Upper lobe of right lung (tissue), 1 donor: ENCODE measurements around the gene NEK1. TPM values are rescaled to one million over a fixed set of nuclear protein-coding genes. Genes with fewer than 3 reads are reported as not detected.
"Not testable (repeated sequence)": the region's sequence is repeated elsewhere in the genome, so short reads cannot be mapped to it uniquely, and the experiment has no call there.

Source experiments
- ATAC-seq: fragments of 200-7000 bp; cut with Tn5 transposase; one replicate; pipeline ENCODE4 v1.9.1; 2020; ENCODE audit warnings: mild to moderate bottlenecking, moderate library complexity
- DNase-seq: peaks from one replicate; pipeline ENCODE4 v3.0.0-alpha.2; 2020
- H3K27ac ChIP-seq: fragments of 200-600 bp; one replicate; pipeline ENCODE4 v1.8.0; 2022
- H3K27me3 ChIP-seq: fragments of 200-600 bp; one replicate; pipeline ENCODE4 v1.8.0; 2022; ENCODE audit warnings: mild to moderate bottlenecking
- H3K36me3 ChIP-seq: fragments of 200-600 bp; one replicate; pipeline ENCODE4 v1.8.0; 2022
- H3K4me1 ChIP-seq: fragments of 200-600 bp; one replicate; pipeline ENCODE4 v1.8.0; 2022
- H3K4me3 ChIP-seq: fragments of 200-600 bp; one replicate; pipeline ENCODE4 v1.8.0; 2022; ENCODE audit warnings: mild to moderate bottlenecking
- H3K9me3 ChIP-seq: fragments of 200-600 bp; one replicate; pipeline ENCODE4 v1.8.0; 2022
- intact Hi-C: fragments of 100-400 bp; cut with DNase I; formaldehyde crosslinking; loops from one replicate; pipeline ENCODE4 v1.11.0; 2022
- total RNA-seq: library from RNA; stranded (reverse); fragmentation: NEBNext Ultra II Directional; extraction: Animal tissue kit (Norgen Biotek cat#: 25700); gene quantifications from one replicate; pipeline ENCODE4 v1.2.1, GENCODE V29; 2021
- TF ChIP-seq, protein P1 (sequence below): fragments of 200-600 bp; IDR thresholded peaks from one replicate; pipeline ENCODE4 v1.8.0; 2022; ENCODE audit warnings: antibody characterized with exemption
- donor health status: DM: no; HTN: yes; CAD: no; lungs with severe emphysema.

NEK1 gene
- total RNA-seq, 1 donor from 2014 or later: 13.5 TPM

DNA sequence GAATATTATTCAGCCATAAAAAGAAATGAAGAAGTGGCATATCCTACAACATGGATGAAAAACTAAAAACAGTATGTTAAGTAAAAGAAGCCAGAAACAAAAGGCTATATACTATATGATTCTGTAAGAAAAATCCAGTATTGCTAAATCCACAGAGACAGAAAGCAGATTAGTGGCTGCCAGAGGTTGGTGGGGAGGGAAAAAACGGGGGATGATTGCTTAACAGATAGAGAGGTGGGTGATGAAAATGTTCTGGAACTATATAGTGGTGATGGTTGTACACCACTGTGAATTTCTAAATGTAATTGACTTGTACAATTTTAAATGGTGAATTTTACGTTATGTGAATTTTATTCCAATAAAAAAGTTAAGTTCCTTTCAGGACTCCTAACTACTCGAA lies 184.0 kb downstream of the NEK1 start:
- Histone ChIP-seq H3K27me3 (no peaks in the 10 kb centered on the region), H3K4me1 (no peaks in the 10 kb centered on the region), H3K9me3 (no peaks in the 10 kb centered on the region), H3K36me3 (peaks cover 20% of the 10 kb centered on the region), H3K4me3 (no peak overlapping the region), H3K27ac (no peak overlapping the region)
- DNase-seq: no peak
- no peak for ATAC-seq
- intact Hi-C loops: no loop called here
- TF ChIP-seq, protein P1, sequence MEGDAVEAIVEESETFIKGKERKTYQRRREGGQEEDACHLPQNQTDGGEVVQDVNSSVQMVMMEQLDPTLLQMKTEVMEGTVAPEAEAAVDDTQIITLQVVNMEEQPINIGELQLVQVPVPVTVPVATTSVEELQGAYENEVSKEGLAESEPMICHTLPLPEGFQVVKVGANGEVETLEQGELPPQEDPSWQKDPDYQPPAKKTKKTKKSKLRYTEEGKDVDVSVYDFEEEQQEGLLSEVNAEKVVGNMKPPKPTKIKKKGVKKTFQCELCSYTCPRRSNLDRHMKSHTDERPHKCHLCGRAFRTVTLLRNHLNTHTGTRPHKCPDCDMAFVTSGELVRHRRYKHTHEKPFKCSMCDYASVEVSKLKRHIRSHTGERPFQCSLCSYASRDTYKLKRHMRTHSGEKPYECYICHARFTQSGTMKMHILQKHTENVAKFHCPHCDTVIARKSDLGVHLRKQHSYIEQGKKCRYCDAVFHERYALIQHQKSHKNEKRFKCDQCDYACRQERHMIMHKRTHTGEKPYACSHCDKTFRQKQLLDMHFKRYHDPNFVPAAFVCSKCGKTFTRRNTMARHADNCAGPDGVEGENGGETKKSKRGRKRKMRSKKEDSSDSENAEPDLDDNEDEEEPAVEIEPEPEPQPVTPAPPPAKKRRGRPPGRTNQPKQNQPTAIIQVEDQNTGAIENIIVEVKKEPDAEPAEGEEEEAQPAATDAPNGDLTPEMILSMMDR: no peak

DNA sequence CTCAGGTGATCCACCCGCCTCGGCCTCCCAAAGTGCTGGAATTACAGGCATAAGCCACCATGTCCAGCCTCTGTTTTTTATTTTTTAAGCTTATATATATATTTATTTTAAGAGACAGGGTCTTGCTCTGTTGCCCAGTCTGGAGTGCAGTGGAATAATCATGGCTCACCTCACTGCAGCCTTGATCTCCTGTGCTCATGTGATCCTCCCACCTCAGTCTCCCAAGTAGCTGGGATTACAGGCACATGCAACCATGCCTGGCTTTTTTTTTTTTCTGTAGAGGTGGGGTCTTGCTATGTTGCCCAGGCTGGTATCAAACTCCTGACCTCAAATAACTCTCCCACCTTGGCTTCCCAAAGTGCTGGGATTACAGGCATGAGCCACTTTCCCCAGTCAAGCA lies 184.7 kb downstream of the NEK1 start:
- DNase-seq, ATAC-seq, H3K9me3 ChIP-seq, H3K27me3 ChIP-seq, intact Hi-C loops, H3K4me3 ChIP-seq, H3K4me1 ChIP-seq, H3K27ac ChIP-seq: not testable (repeated sequence)
- peaks cover 14% of the 10 kb centered on the region for H3K36me3 ChIP-seq

GRCh38 chr4:169420291-169420690 lies 192.1 kb downstream of the NEK1 start:
- no peak overlapping the region for H3K27ac ChIP-seq
- TF ChIP-seq, protein P1: no peak
- intact Hi-C loops: no loop called here
- DNase-seq (no peak), ATAC-seq (no peak)
- no peaks in the 10 kb centered on the region for H3K9me3 ChIP-seq
- no peaks in the 10 kb centered on the region for H3K27me3 ChIP-seq
- H3K4me1 ChIP-seq: no peaks in the 10 kb centered on the region
- H3K4me3 ChIP-seq: no peak overlapping the region
- H3K36me3 ChIP-seq: peaks cover 12% of the 10 kb centered on the region

GRCh38 chr4:169418846-169419245 lies 193.5 kb downstream of the NEK1 start:
- Histone ChIP-seq H3K4me3 (no peak overlapping the region), H3K9me3 (no peaks in the 10 kb centered on the region), H3K36me3 (peaks cover 3% of the 10 kb centered on the region), H3K4me1 (no peaks in the 10 kb centered on the region), H3K27me3 (no peaks in the 10 kb centered on the region), H3K27ac (no peak overlapping the region)
- no peak for ATAC-seq
- intact Hi-C loops: no loop called here
- TF ChIP-seq, protein P1: no peak
- no peak for DNase-seq

GRCh38 chr4:169417629-169418282 lies 194.6 kb downstream of the NEK1 start:
- ATAC-seq: no peak
- TF ChIP-seq, protein P1: no peak
- no peaks in the 10 kb centered on the region for H3K27me3 ChIP-seq
- intact Hi-C loops: no loop called here
- H3K27ac ChIP-seq: no peak overlapping the region
- H3K4me3 ChIP-seq: no peak overlapping the region
- no peaks in the 10 kb centered on the region for H3K4me1 ChIP-seq
- no peaks in the 10 kb centered on the region for H3K36me3 ChIP-seq
- no peak for DNase-seq
- H3K9me3 ChIP-seq: no peaks in the 10 kb centered on the region

DNA sequence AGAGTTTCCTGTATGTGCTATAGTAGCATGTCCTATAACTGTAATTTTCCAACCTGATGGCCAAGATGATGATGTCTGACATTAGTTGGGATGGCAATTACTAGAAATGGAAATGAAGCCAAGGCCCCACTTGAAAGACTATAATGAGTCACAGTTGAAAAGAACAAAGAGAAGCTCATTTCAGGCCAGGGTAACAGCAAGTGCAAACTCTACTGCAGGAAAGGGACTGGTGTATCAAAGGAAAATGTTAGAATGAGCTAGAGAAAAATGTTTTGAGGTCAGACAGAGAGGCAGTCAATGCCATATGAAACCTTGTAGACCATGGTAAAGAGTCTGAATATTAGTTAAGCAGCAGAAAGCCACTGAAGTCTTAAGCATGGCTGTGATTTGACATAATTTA lies 195.4 kb downstream of the NEK1 start:
- TF ChIP-seq, protein P1: no peak
- intact Hi-C loops: no loop called here
- Histone ChIP-seq H3K27ac (no peak overlapping the region), H3K9me3 (no peaks in the 10 kb centered on the region), H3K4me3 (no peak overlapping the region), H3K27me3 (no peaks in the 10 kb centered on the region), H3K4me1 (no peaks in the 10 kb centered on the region), H3K36me3 (no peaks in the 10 kb centered on the region)
- DNase-seq (no peak), ATAC-seq (no peak)
